Panc1 (cell line): ENCODE data around the gene CELF6. TPM values are rescaled to one million over a fixed set of nuclear protein-coding genes. Genes with fewer than 3 reads are reported as not detected.

Experiments
- ATAC-seq: fragments of 200-7000 bp; cut with Tn5 transposase; 2 replicates; pipeline ENCODE4 v1.9.1; 2020; ENCODE audit warnings: mild to moderate bottlenecking, moderate library complexity
- BruUV-seq: library from RNA; stranded (reverse); fragments of 400-500 nt; replicated peaks from 2 replicates; lab custom pipeline; 2021; lab: Mats Ljungman, UMichigan
- CTCF ChIA-PET: fragments of 300-600 bp; sonication (Branson Sonifier 250); formaldehyde crosslinking; loops from one replicate; lab custom pipeline; 2022; ENCODE audit warnings: antibody characterized with exemption; lab: Charles Lee
- POLR2A ChIA-PET: fragments of 300-600 bp; sonication (Branson Sonifier 250); formaldehyde crosslinking; loops from one replicate; lab custom pipeline; 2022; ENCODE audit warnings: antibody characterized with exemption; lab: Charles Lee
- DNase-seq: peaks from one replicate; pipeline ENCODE4 v3.0.0-alpha.2; 2010; ENCODE audit warnings: low read depth, low spot score
- H3K27ac ChIP-seq: 2 replicates; pipeline ENCODE4 v1.5.1; 2011; ENCODE audit warnings: mild to moderate bottlenecking, low read length, inconsistent platforms
- H3K27me3 ChIP-seq: fragments of 200-500 bp; sonication (Bioruptor generic); 2 replicates; pipeline ENCODE4 v1.6.0; 2014; ENCODE audit warnings: low read length, inconsistent platforms; ENCODE audit not compliant: control insufficient read depth, insufficient read depth
- H3K36me3 ChIP-seq: fragments of 200-500 bp; sonication (Bioruptor generic); 2 replicates; pipeline ENCODE4 v1.5.1; 2014; ENCODE audit warnings: inconsistent platforms, mild to moderate bottlenecking, low read length, moderate library complexity; ENCODE audit not compliant: control insufficient read depth, insufficient read depth
- H3K4me1 ChIP-seq: 2 replicates; pipeline ENCODE4 v1.5.1; 2011; ENCODE audit warnings: inconsistent platforms, mild to moderate bottlenecking, low read length, moderate library complexity; ENCODE audit not compliant: control insufficient read depth, insufficient read depth
- H3K4me3 ChIP-seq, 2 experiments: 2 replicates each; pipeline ENCODE4 v1.5.1; 2011 to 2012; ENCODE audit warnings: low read depth in 2 of 2, low read length in 2 of 2, mild to moderate bottlenecking in 2 of 2, inconsistent platforms in 1 of 2, moderate library complexity in 1 of 2
- H3K9me3 ChIP-seq: fragments of 200-500 bp; sonication (Bioruptor generic); 2 replicates; pipeline ENCODE4 v1.5.1; 2014; ENCODE audit warnings: low read depth, mild to moderate bottlenecking, inconsistent platforms, low read length, moderate library complexity; ENCODE audit not compliant: control insufficient read depth, insufficient read depth
- POLR2AphosphoS5 ChIP-seq: IDR thresholded peaks from 2 replicates; pipeline ENCODE4 v1.6.1; 2012; ENCODE audit warnings: mild to moderate bottlenecking, low read depth, low read length, moderate library complexity
- SIN3A ChIP-seq: IDR thresholded peaks from 2 replicates; pipeline ENCODE4 v1.6.1; 2012; ENCODE audit warnings: low read depth, mild to moderate bottlenecking, low read length, moderate library complexity, borderline replicate concordance; ENCODE audit not compliant: insufficient read depth
- TCF7L2 ChIP-seq: IDR thresholded peaks from 2 replicates; pipeline ENCODE4 v1.6.1; 2011; ENCODE audit warnings: mild to moderate bottlenecking, low read depth, low read length, inconsistent platforms
- in situ Hi-C: cut with HindIII; loops from 2 replicates; pipeline ENCODE4 v1.10.0; 2016; ENCODE audit warnings: low sequenced_read_pairs, low pct_unique_long_range_greater_than_20kb
- intact Hi-C: fragments of 100-400 bp; cut with micrococcal nuclease; formaldehyde crosslinking; loops from one replicate; pipeline ENCODE4 v1.10.0; 2022; ENCODE audit not compliant: unreplicated experiment
- total RNA-seq: library from RNA; stranded (reverse); gene quantifications from one replicate; pipeline ENCODE4 v1.2.1, GENCODE V29; 2021; ENCODE audit not compliant: unreplicated experiment
- TF ChIP-seq, protein P1 (sequence below): fragments of 450-650 bp; IDR thresholded peaks from 2 replicates; pipeline ENCODE4 v1.5.1; 2017; ENCODE audit warnings: mild to moderate bottlenecking
- TF ChIP-seq, protein P2 (sequence below), 2 experiments: IDR thresholded peaks; 2 replicates each; pipeline ENCODE4 v1.6.1; 2011 to 2012; ENCODE audit warnings: low read depth in 2 of 2, control low read depth in 1 of 2, low read length in 1 of 2, mild to moderate bottlenecking in 1 of 2, moderate library complexity in 1 of 2; ENCODE audit not compliant: insufficient read depth in 1 of 2

The CELF6 gene
- total RNA-seq, 1 experiment from 2014 or later = not detected

DNA sequence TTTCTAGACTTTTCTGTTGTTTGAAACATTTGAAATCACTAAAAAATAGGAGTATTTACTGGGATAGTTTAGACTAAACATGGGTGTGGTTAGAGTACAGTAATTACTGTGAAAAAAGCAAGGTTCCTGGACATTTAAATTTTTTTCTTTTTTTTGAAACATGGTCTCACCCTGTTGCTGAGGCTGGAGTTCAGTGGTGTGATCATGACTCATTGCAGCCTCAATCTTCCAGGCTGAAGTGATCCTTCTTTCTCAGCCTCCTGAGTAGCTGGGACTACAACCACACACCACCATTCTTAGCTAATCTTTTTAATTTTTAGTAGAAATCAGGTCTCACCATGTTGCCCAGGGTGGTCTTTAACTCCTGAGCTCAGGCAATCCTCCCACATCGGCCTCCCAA lies 20.4 kb upstream of the CELF6 start:
- Histone ChIP-seq H3K4me3 (no peak overlapping the region), H3K27me3 (no peaks in the 10 kb centered on the region), H3K27ac (no peak overlapping the region), H3K4me1 (no peaks in the 10 kb centered on the region), H3K36me3 (no peaks in the 10 kb centered on the region), H3K9me3 (no peaks in the 10 kb centered on the region)
- CTCF ChIA-PET = interaction anchor here (0.5 kb wide), 1 partner anchor 133 kb away, joined by 3 read pairs; no protein-coding TSS in a partner anchor
- in situ Hi-C loops (no loop called here), intact Hi-C loops (no loop called here)
- ATAC-seq (no peak), DNase-seq (no peak)
- TF ChIP-seq, protein P1, sequence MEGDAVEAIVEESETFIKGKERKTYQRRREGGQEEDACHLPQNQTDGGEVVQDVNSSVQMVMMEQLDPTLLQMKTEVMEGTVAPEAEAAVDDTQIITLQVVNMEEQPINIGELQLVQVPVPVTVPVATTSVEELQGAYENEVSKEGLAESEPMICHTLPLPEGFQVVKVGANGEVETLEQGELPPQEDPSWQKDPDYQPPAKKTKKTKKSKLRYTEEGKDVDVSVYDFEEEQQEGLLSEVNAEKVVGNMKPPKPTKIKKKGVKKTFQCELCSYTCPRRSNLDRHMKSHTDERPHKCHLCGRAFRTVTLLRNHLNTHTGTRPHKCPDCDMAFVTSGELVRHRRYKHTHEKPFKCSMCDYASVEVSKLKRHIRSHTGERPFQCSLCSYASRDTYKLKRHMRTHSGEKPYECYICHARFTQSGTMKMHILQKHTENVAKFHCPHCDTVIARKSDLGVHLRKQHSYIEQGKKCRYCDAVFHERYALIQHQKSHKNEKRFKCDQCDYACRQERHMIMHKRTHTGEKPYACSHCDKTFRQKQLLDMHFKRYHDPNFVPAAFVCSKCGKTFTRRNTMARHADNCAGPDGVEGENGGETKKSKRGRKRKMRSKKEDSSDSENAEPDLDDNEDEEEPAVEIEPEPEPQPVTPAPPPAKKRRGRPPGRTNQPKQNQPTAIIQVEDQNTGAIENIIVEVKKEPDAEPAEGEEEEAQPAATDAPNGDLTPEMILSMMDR = no peak
- TF ChIP-seq, protein P2, sequence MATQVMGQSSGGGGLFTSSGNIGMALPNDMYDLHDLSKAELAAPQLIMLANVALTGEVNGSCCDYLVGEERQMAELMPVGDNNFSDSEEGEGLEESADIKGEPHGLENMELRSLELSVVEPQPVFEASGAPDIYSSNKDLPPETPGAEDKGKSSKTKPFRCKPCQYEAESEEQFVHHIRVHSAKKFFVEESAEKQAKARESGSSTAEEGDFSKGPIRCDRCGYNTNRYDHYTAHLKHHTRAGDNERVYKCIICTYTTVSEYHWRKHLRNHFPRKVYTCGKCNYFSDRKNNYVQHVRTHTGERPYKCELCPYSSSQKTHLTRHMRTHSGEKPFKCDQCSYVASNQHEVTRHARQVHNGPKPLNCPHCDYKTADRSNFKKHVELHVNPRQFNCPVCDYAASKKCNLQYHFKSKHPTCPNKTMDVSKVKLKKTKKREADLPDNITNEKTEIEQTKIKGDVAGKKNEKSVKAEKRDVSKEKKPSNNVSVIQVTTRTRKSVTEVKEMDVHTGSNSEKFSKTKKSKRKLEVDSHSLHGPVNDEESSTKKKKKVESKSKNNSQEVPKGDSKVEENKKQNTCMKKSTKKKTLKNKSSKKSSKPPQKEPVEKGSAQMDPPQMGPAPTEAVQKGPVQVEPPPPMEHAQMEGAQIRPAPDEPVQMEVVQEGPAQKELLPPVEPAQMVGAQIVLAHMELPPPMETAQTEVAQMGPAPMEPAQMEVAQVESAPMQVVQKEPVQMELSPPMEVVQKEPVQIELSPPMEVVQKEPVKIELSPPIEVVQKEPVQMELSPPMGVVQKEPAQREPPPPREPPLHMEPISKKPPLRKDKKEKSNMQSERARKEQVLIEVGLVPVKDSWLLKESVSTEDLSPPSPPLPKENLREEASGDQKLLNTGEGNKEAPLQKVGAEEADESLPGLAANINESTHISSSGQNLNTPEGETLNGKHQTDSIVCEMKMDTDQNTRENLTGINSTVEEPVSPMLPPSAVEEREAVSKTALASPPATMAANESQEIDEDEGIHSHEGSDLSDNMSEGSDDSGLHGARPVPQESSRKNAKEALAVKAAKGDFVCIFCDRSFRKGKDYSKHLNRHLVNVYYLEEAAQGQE (IDR thresholded peaks at IDR 0.05; ENCODE audit: insufficient read depth in 1 of 2, low read depth in 2 of 2, low read length in 1 of 2) = no peak
- no peak for TF ChIP-seq SIN3A
- TF ChIP-seq POLR2AphosphoS5 = no peak
- TF ChIP-seq TCF7L2 = no peak
- POLR2A ChIA-PET = no interaction called here
- BruUV-seq = no TSS peak

DNA sequence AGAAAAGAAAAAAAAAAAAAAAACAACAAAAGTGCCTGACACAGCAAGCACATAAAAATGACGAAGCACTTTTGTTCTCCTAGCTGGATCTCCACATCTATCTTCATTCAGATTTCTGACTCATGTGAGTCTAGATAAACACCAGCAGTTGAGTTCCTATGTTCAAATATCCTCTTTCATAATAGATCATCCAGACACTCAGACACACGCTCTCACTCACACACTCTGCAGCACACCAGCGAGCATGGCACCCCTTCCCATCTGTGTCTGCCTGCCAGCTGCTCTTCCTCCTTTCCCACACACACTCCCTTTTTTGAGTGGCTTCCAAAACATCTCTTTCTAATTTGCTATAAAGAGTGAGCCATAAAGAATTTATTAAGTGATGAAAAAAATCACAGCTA lies 19.8 kb upstream of the CELF6 start:
- intact Hi-C loops = no loop called here
- no peaks in the 10 kb centered on the region for H3K36me3 ChIP-seq
- H3K27ac ChIP-seq = no peak overlapping the region
- H3K4me3 ChIP-seq = no peak overlapping the region
- H3K9me3 ChIP-seq = no peaks in the 10 kb centered on the region
- no peaks in the 10 kb centered on the region for H3K27me3 ChIP-seq
- ChIA-PET POLR2A (no interaction called here), CTCF (interaction anchor here (0.5 kb wide), 1 partner anchor 134 kb away, joined by 3 read pairs; no protein-coding TSS in a partner anchor)
- TF ChIP-seq TCF7L2 = no peak
- TF ChIP-seq, protein P2 (IDR thresholded peaks at IDR 0.05; ENCODE audit: insufficient read depth in 1 of 2, low read depth in 2 of 2, low read length in 1 of 2) = no peak
- no peak for TF ChIP-seq POLR2AphosphoS5
- TF ChIP-seq, protein P1 = no peak
- no peak for TF ChIP-seq SIN3A
- no peak for ATAC-seq
- no peak for DNase-seq
- no TSS peak for BruUV-seq
- in situ Hi-C loops = no loop called here
- no peaks in the 10 kb centered on the region for H3K4me1 ChIP-seq
